A549 treated with AZD2906 at 1 μM for 4 hours (cell line): ENCODE data around the gene SLC12A5. TPM values are rescaled to one million over a fixed set of nuclear protein-coding genes. Genes with fewer than 3 reads are reported as not detected.

Experiments used
- total RNA-seq: library from RNA; stranded (reverse); fragments of 200-300 nt; extraction: Qiagen RNA extraction; gene quantifications from 5 replicates; pipeline ENCODE4 v1.2.3, GENCODE V29; 2022

Gene SLC12A5
- total RNA-seq: 10.9 to 19.3 TPM (median 13.7 TPM) in 5 replicates

DNA sequence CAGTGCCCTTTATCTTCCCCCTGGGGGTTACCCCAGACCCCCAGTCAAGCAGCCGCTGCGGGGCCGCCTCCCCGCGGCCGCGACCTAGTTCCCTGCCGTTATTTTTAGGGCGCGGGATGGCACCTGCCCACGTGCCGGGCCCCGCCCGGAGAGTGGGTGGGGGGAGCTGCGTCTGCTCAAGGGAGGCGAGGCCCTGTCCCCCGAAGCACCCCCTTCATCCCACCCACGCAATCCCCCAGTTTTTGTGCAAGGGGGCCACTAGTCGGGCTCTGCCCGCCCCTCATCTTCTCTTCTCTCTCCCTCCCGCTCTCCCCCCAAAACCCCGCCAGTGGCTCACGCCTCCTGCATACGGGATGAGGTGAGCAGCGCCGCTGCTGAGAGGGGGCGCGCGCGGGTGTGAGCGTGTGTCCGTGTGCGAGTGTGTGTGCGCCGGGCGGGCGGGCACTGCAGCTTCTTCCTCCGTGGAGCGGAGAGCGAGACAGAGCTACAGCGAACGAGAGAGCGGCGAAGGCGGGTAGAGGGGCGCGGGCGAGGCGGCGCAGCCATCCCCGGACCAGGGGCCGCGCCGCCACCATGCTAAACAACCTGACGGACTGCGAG lies at the start of gene SLC12A5:
SLC12A5 (plus strand) TSS at position 444 of the 600 bp plus-strand sequence; CDS start at position 574, 130 bp downstream.

DNA sequence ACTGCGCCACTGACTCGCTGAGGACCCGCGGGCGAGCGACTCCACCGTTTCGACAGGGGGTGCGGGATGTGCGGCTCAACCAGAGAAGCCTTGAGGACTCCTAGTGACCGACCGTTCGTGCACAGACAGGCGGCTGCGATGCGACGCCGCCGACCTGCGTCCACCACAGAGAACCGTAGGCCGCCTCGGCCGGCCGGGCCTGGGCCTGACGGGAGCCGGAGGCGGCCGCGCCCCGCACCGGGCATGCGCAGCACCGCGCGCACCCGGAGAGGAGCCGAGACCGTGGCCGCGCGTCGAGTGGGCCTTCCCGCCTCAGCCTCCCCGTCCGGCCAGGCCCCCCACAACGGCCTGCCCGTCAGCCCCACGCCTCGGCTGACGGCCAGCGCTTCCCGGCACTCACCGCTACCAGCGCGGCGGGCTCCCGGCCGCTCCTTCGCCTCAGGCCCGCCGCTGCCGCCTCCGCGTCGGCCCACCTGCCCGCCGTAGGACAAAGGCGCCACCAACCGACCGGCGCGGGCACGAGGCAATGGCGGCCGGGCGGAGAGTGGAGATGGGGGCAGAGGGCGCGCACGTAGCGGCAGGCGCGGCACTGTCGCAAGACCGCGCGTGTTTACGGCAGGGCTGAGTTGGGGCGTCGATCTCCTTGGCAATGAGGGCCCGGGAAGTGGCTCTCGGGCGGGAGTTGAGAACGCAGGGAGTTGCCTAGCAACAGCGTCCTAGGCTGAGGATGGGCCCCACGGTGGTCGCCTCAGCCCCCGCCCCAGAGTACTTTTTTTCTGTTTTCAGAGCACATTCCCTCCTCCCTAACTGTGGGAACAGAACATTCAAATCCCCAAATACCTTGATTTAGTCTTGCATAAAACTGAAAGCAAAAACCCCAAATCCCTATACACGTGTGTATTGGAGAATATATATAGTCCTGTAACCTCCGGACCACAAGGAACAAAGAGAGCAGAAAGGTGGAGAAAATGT lies 60.7 kb downstream of the SLC12A5 start, which contains the start of gene NCOA5:
NCOA5 (minus strand) TSS at position 546 of the 972 bp plus-strand sequence. CDS start 10,538 bp downstream, outside the sequence.

Other genes with a start within 250 kb of the SLC12A5 start
- gene WFDC3, start 237.3 kb upstream of the SLC12A5 start, total RNA-seq: not detected in 5 replicates
- gene DNTTIP1, start 237.3 kb upstream of the SLC12A5 start, total RNA-seq: 30.2 to 35.8 TPM (median 35.2 TPM) in 5 replicates
- gene UBE2C, start 216.6 kb upstream of the SLC12A5 start, total RNA-seq: 217 to 241 TPM (median 229 TPM) in 5 replicates
- 0.13 to 0.26 TPM (median 0.25 TPM) in 3 of 5 replicates, not detected in the others for gene TNNC2, start 201.9 kb upstream of the SLC12A5 start, total RNA-seq
- gene SNX21, start 195.4 kb upstream of the SLC12A5 start, total RNA-seq: 8.7 to 10.8 TPM (median 10.1 TPM) in 5 replicates
- gene ACOT8, start 171.8 kb upstream of the SLC12A5 start, total RNA-seq: 18.1 to 21.1 TPM (median 18.5 TPM) in 5 replicates
- 1.6 to 2.2 TPM (median 1.7 TPM) in 5 replicates for gene ZSWIM3, start 171.6 kb upstream of the SLC12A5 start, total RNA-seq
- 4.9 to 5.9 TPM (median 5.8 TPM) in 5 replicates for gene ZSWIM1, start 148.0 kb upstream of the SLC12A5 start, total RNA-seq
- gene SPATA25, start 141.6 kb upstream of the SLC12A5 start, total RNA-seq: 0.23 to 0.48 TPM (median 0.30 TPM) in 5 replicates
- gene NEURL2, start 138.0 kb upstream of the SLC12A5 start, total RNA-seq: 0.61 to 1.1 TPM (median 0.96 TPM) in 5 replicates
- 91.5 to 122 TPM (median 109 TPM) in 5 replicates for gene CTSA, start 137.9 kb upstream of the SLC12A5 start, total RNA-seq
- 1.4 to 2.0 TPM (median 1.7 TPM) in 5 replicates for gene PLTP, start 117.1 kb upstream of the SLC12A5 start, total RNA-seq
- gene PCIF1, start 94.5 kb upstream of the SLC12A5 start, total RNA-seq: 28.6 to 37.2 TPM (median 33.6 TPM) in 5 replicates
- gene ZNF335, start 57.0 kb upstream of the SLC12A5 start, total RNA-seq: 6.6 to 9.5 TPM (median 8.6 TPM) in 5 replicates
- 0.19 to 0.52 TPM (median 0.44 TPM) in 5 replicates for gene MMP9, start 20.3 kb upstream of the SLC12A5 start, total RNA-seq
- gene NCOA5, start 60.7 kb downstream of the SLC12A5 start, total RNA-seq: 18.3 to 22.3 TPM (median 20.4 TPM) in 5 replicates
- gene CD40, start 89.1 kb downstream of the SLC12A5 start, total RNA-seq: 3.5 to 5.2 TPM (median 4.3 TPM) in 5 replicates